GM04504 (cell line): Measurements from ENCODE around the gene ACHE.
"Not testable (repeated sequence)": the region's sequence is repeated elsewhere in the genome, so short reads cannot be mapped to it uniquely, and the experiment has no call there.

Experiments used
- DNase-seq: peaks from one replicate; pipeline ENCODE4 v3.0.0-alpha.2; 2012; ENCODE audit warnings: low read depth

The ACHE gene

GRCh38 chr7:100861616-100861985 lies 34.1 kb downstream of the ACHE start:
- no peak for DNase-seq

GRCh38 chr7:100860702-100861615 lies 34.7 kb downstream of the ACHE start:
- no peak for DNase-seq

GRCh38 chr7:100859856-100860255 lies 35.8 kb downstream of the ACHE start:
- no peak for DNase-seq

GRCh38 chr7:100856871-100857282 lies 38.8 kb downstream of the ACHE start:
- DNase-seq, result no peak

GRCh38 chr7:100855515-100855914 lies 40.2 kb downstream of the ACHE start:
- no peak for DNase-seq

- DNase-seq, result not testable (repeated sequence)
Measured at GRCh38 chr7:100854899-100855298, 40.8 kb downstream of the ACHE start.

- DNase-seq, result no peak
Measured at GRCh38 chr7:100854146-100854895, 41.4 kb downstream of the ACHE start.

GRCh38 chr7:100852048-100852872 lies 43.4 kb downstream of the ACHE start, which contains the start of gene SLC12A9:
TSS of gene SLC12A9 (plus strand) at chr7:100852713. CDS start at chr7:100854198, 1,485 bp downstream.
- peak; percentile 75 for DNase-seq

GRCh38 chr7:100847360-100847759 lies 48.3 kb downstream of the ACHE start:
- DNase-seq, result no peak

GRCh38 chr7:100840470-100841100 lies 55.1 kb downstream of the ACHE start:
- no peak for DNase-seq
